Measurements from ENCODE around the gene CUBN. TPM values are rescaled to one million over a fixed set of nuclear protein-coding genes. Genes with fewer than 3 reads are reported as not detected.

CUBN gene
- total RNA-seq, 1 donor from 2014 or later: 6.8 TPM

GRCh38 chr10:16960551-16960950 is 169.1 kb downstream of the CUBN start:
- no peak for DNase-seq (ENCODE audit: low spot score in 2 of 2)
- TF ChIP-seq CTCF (IDR thresholded peaks at IDR 0.05): no peak
- H3K36me3 ChIP-seq: no peaks in the 10 kb centered on the region
- H3K4me3 ChIP-seq: no peak overlapping the region
- H3K4me1 ChIP-seq: no peaks in the 10 kb centered on the region
- no peaks in the 10 kb centered on the region for H3K9me3 ChIP-seq
- intact Hi-C loops (cut with DNase I): no loop called here
- H3K27me3 ChIP-seq: no peaks in the 10 kb centered on the region
- H3K27ac ChIP-seq: no peak overlapping the region

GRCh38 chr10:16957038-16957437 is 172.6 kb downstream of the CUBN start:
- Histone ChIP-seq H3K4me1 (no peaks in the 10 kb centered on the region), H3K36me3 (no peaks in the 10 kb centered on the region), H3K27me3 (no peaks in the 10 kb centered on the region), H3K9me3 (no peaks in the 10 kb centered on the region), H3K27ac (no peak overlapping the region), H3K4me3 (no peak overlapping the region)
- intact Hi-C loops (cut with DNase I): no loop called here
- TF ChIP-seq CTCF (IDR thresholded peaks at IDR 0.05): no peak
- no peak for DNase-seq (ENCODE audit: low spot score in 2 of 2)

- H3K36me3 ChIP-seq: no peaks in the 10 kb centered on the region
- H3K27me3 ChIP-seq: no peaks in the 10 kb centered on the region
- no peak for TF ChIP-seq CTCF (IDR thresholded peaks at IDR 0.05)
- no peak overlapping the region for H3K27ac ChIP-seq
- no peak overlapping the region for H3K4me3 ChIP-seq
- no peak for DNase-seq (ENCODE audit: low spot score in 2 of 2)
- intact Hi-C loops (cut with DNase I): no loop called here
- no peaks in the 10 kb centered on the region for H3K4me1 ChIP-seq
- H3K9me3 ChIP-seq: no peaks in the 10 kb centered on the region
Measured at GRCh38 chr10:16954280-16955030, 175.2 kb downstream of the CUBN start.

GRCh38 chr10:16953270-16953669 is 176.3 kb downstream of the CUBN start:
- no peaks in the 10 kb centered on the region for H3K36me3 ChIP-seq
- H3K27me3 ChIP-seq: no peaks in the 10 kb centered on the region
- no peaks in the 10 kb centered on the region for H3K9me3 ChIP-seq
- no peak overlapping the region for H3K27ac ChIP-seq
- no peak for DNase-seq (ENCODE audit: low spot score in 2 of 2)
- H3K4me1 ChIP-seq: no peaks in the 10 kb centered on the region
- TF ChIP-seq CTCF (IDR thresholded peaks at IDR 0.05): no peak
- intact Hi-C loops (cut with DNase I): no loop called here
- H3K4me3 ChIP-seq: no peak overlapping the region

- Histone ChIP-seq H3K4me3 (no peak overlapping the region), H3K36me3 (no peaks in the 10 kb centered on the region), H3K27me3 (no peaks in the 10 kb centered on the region), H3K9me3 (no peaks in the 10 kb centered on the region), H3K27ac (no peak overlapping the region), H3K4me1 (no peaks in the 10 kb centered on the region)
- no peak for TF ChIP-seq CTCF (IDR thresholded peaks at IDR 0.05)
- DNase-seq (ENCODE audit: low spot score in 2 of 2): no peak
- intact Hi-C loops (cut with DNase I): no loop called here
Measured at GRCh38 chr10:16952610-16953009, 177.0 kb downstream of the CUBN start.

GRCh38 chr10:16952080-16952479 is 177.5 kb downstream of the CUBN start:
- H3K36me3 ChIP-seq: no peaks in the 10 kb centered on the region
- no peak overlapping the region for H3K27ac ChIP-seq
- no peaks in the 10 kb centered on the region for H3K4me1 ChIP-seq
- no peaks in the 10 kb centered on the region for H3K27me3 ChIP-seq
- intact Hi-C loops (cut with DNase I): no loop called here
- no peak for DNase-seq (ENCODE audit: low spot score in 2 of 2)
- H3K4me3 ChIP-seq: no peak overlapping the region
- TF ChIP-seq CTCF (IDR thresholded peaks at IDR 0.05): no peak
- H3K9me3 ChIP-seq: no peaks in the 10 kb centered on the region

All from ascending aorta (tissue), 2 donors.